NB4 (cell line): ENCODE measurements around the gene ATP6V1C2.

Experiments used
- DNase-seq: peaks from one replicate; pipeline ENCODE4 v3.0.0; 2010; ENCODE audit warnings: low read depth
- H3K4me3 ChIP-seq: one replicate; pipeline ENCODE4 v1.5.1; 2011; ENCODE audit warnings: mild to moderate bottlenecking, low read depth, low read length, moderate library complexity
- MYC ChIP-seq: IDR thresholded peaks from 2 replicates; pipeline ENCODE4 v1.6.1; 2011; ENCODE audit warnings: low read depth, low read length
- POLR2A ChIP-seq: IDR thresholded peaks from 2 replicates; pipeline ENCODE4 v1.6.1; 2011; ENCODE audit warnings: mild to moderate bottlenecking; ENCODE audit not compliant: insufficient read length; ENCODE audit errors: extremely low read depth
- TF ChIP-seq, protein P1 (sequence below): IDR thresholded peaks from one replicate; pipeline ENCODE4 v1.5.1; 2012; ENCODE audit warnings: low read depth, low read length
- TF ChIP-seq, protein P2 (sequence below): IDR thresholded peaks from 2 replicates; pipeline ENCODE4 v1.6.1; 2011; ENCODE audit warnings: low read depth, low read length

Gene ATP6V1C2

DNA sequence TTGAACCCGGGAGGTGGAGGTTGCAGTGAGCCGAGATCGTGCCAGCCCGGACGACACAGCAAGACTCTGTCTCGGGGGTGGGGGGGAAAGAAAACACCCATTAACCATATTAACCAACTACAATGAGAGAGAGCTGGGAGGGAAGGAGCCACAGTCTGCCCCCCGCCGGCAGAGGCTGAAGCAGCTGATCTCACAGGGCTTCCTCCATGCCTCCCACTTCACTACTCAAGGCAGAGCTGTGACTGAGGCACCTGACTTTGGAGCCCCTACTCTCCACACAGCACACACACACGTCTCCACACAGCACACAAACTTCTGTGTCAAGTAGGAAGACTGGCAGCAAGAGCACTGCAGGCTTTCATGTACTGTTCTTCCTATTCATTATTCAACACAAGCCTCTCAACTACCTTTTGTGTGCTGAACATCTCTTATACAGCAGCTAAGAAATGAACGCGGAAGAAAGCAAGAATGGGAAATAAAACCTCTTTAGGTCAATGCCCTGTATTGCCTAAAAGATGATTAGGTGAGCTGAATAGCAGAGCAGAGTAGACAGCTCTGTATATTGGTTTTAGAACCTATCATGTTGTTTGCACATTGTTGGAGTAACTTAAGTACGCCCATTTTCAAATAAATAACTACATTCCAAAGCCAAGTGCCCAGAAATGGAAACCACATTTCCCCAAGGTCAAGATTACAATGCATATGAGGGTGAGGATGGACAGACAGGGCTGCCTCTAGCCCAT, 65.0 kb downstream of the ATP6V1C2 start:
- no peak for DNase-seq
- H3K4me3 ChIP-seq = no peak overlapping the region
- TF ChIP-seq, protein P1, sequence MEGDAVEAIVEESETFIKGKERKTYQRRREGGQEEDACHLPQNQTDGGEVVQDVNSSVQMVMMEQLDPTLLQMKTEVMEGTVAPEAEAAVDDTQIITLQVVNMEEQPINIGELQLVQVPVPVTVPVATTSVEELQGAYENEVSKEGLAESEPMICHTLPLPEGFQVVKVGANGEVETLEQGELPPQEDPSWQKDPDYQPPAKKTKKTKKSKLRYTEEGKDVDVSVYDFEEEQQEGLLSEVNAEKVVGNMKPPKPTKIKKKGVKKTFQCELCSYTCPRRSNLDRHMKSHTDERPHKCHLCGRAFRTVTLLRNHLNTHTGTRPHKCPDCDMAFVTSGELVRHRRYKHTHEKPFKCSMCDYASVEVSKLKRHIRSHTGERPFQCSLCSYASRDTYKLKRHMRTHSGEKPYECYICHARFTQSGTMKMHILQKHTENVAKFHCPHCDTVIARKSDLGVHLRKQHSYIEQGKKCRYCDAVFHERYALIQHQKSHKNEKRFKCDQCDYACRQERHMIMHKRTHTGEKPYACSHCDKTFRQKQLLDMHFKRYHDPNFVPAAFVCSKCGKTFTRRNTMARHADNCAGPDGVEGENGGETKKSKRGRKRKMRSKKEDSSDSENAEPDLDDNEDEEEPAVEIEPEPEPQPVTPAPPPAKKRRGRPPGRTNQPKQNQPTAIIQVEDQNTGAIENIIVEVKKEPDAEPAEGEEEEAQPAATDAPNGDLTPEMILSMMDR = no peak

DNA sequence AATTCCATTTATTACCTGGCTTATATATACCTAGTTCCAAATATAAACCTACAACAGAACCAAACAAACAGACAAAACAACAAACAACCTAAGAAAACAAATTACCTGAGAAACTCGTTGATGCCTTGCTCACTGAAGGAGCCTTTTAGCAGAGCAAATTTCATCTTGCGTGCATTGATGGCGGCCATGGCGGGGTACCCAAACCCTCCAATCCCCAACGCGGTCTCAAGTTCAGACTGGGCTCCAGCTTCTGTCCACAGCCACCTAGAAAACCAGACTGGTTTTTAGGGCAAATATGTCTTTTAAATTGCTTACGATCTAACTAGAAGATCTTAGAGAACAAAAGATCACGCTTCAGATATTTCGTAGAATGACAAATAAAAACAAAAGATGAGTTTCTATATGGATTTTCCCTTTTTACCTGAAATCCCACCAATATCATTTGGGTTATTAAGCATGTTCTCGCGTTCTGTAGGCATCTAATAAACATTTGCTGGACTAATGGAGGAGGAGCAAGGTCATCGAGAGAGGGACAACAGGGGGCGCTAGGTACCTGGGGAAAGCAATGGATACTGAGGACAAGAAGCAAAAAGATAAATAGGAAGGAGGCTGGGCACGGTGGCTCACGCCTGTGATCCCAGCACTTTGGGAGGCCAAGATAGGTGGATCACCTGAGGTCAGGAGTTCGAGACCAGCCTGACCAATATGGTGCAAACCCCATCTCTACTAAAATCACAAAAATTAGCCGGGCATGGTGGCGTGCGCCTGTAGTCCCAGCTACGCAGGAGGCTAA, 65.9 kb downstream of the ATP6V1C2 start:
- TF ChIP-seq, protein P1 = peak; percentile 60
- TF ChIP-seq MYC (no peak), POLR2A (no peak)
- DNase-seq = peak; percentile 54
- no peak overlapping the region for H3K4me3 ChIP-seq

DNA sequence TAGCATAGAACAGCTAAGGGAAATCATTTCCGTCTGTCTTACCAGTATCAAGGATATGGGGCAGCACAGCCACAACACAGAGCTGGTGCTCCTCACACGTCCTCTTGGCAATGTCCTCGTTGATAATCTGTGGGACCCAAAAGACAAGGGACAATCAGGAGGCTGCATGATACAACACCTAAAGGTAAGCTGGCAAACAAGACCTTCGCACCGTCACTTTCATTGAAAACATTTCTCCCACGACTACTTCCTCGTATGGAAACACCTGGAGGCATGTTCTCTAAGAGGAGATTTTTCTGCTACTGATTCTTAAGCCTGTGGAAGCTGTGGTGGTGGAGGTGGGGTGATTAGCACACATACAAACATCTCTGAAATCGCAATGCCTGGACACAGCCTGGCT, 67.4 kb downstream of the ATP6V1C2 start:
- H3K4me3 ChIP-seq = no peak overlapping the region
- TF ChIP-seq, protein P2, sequence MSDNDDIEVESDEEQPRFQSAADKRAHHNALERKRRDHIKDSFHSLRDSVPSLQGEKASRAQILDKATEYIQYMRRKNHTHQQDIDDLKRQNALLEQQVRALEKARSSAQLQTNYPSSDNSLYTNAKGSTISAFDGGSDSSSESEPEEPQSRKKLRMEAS = no peak
- TF ChIP-seq MYC = no peak
- TF ChIP-seq, protein P1 = no peak
- no peak for TF ChIP-seq POLR2A
- DNase-seq = no peak

DNA sequence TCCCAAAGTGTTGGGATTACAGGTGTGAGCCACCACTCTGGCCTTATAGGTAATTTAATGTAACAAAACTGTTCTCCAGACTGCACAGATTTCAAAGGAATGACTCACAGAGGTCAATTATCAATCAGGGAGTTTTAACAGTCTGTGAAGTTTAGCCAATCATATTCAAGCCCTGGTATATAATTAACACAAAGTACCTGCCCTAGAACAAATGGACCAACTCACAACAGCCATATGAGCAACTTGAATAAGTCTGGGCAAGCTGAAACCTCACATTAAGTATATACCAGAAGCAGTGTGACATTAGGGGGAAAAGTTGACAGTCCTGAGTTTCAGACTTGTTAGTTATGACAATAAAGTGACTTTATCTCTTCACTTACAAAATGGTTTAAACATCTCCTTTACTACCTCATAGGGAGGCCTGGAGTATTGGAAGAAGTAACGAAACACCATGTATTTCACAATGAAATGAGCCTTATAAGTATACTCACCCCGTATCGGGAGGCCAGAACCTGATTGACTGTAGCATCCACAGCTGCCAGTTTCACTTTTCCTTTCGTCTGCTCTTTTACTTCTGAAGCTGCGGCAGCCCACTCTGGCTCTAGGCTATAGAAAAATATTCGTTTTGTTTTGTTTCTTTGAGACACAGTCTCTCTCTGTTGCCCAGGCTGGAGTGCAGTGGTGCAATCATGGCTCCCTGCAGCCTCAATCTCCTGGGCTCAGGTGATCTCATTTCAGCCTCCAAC, 69.0 kb downstream of the ATP6V1C2 start:
- TF ChIP-seq, protein P1 = no peak
- TF ChIP-seq, protein P2 = no peak
- TF ChIP-seq POLR2A (no peak), MYC (no peak)
- no peak for DNase-seq
- no peak overlapping the region for H3K4me3 ChIP-seq

DNA sequence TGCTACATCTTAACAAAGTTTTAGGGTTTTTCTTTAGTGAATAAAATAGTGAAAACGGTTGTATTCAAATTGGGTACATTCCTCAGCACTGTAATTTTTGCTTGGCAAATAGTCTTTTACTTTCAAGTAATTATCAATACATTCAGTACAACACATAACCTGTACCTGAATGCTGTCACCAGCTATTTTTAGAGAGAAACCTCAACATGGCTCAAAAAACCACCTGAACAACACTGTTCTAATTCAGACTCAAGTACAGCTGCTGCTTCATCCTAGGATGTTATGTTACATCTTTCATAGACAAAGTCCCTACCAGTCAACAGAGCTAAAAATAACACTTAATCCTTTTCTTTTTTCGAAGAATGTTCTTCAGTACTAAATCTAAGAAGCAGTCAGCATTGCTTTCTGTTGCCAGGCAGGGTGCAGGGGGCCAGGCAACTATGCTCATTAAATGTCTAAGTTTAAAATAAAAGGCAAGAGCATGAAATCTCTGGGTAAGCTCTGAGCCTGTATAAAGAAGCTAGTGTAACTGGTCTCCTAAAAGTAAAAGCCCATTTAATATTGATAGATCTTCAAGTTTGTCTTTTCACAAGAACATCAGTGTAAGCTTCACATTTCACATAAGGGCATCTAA, 70.7 kb downstream of the ATP6V1C2 start:
- no peak overlapping the region for H3K4me3 ChIP-seq
- no peak for DNase-seq
- TF ChIP-seq MYC (no peak), POLR2A (no peak)
- TF ChIP-seq, protein P2 = no peak
- TF ChIP-seq, protein P1 = no peak
